Measurements from ENCODE around the gene CALN1. TPM values are rescaled to one million over a fixed set of nuclear protein-coding genes. Genes with fewer than 3 reads are reported as not detected.

The CALN1 gene
- total RNA-seq, 1 experiment from 2014 or later, result not detected

- no peak overlapping the region for H3K4me2 ChIP-seq (ENCODE audit: low read depth, low read length, poor library complexity, severe bottlenecking)
- DNase-seq, result no peak
- H3K79me2 ChIP-seq (ENCODE audit: low read length), result no peaks in the 10 kb centered on the region
- H3K27ac ChIP-seq (ENCODE audit: low read length), result no peak overlapping the region
- no peak overlapping the region for H2AFZ ChIP-seq (ENCODE audit: low read length)
- no peak overlapping the region for H3K4me3 ChIP-seq (ENCODE audit: low read length)
- no peaks in the 10 kb centered on the region for H3K4me1 ChIP-seq (ENCODE audit: low read length)
- H3K9me2 ChIP-seq (replicated peaks; ENCODE audit: insufficient read depth, low read length), result no peaks in the 10 kb centered on the region
- no peak overlapping the region for H3K9ac ChIP-seq (ENCODE audit: low read length)
- H3K36me3 ChIP-seq (ENCODE audit: insufficient read depth, low read length), result no peaks in the 10 kb centered on the region
- H4K20me1 ChIP-seq (ENCODE audit: insufficient read depth, low read depth, low read length), result no peaks in the 10 kb centered on the region
- H3K9me3 ChIP-seq (ENCODE audit: low read length), result no peaks in the 10 kb centered on the region; the same call in 1 of the 2 replicates
- 0 out of 2 replicates have a peak, but pooled peaks cover 3% of the 10 kb centered on the region for H3K27me3 ChIP-seq (ENCODE audit: low read length)
Observed at GRCh38 chr7:72111086-72111485, 301.1 kb downstream of the CALN1 start.

GRCh38 chr7:72109566-72109965, 302.6 kb downstream of the CALN1 start:
- H2AFZ ChIP-seq (ENCODE audit: low read length), result no peak overlapping the region
- no peak overlapping the region for H3K27ac ChIP-seq (ENCODE audit: low read length)
- H3K27me3 ChIP-seq (ENCODE audit: low read length), result 0 out of 2 replicates have a peak, but pooled peaks cover 3% of the 10 kb centered on the region
- no peaks in the 10 kb centered on the region for H3K4me1 ChIP-seq (ENCODE audit: low read length)
- H4K20me1 ChIP-seq (ENCODE audit: insufficient read depth, low read depth, low read length), result no peaks in the 10 kb centered on the region
- no peaks in the 10 kb centered on the region for H3K36me3 ChIP-seq (ENCODE audit: insufficient read depth, low read length)
- no peak for DNase-seq
- H3K79me2 ChIP-seq (ENCODE audit: low read length), result no peaks in the 10 kb centered on the region
- H3K9me2 ChIP-seq (replicated peaks; ENCODE audit: insufficient read depth, low read length), result no peaks in the 10 kb centered on the region
- no peaks in the 10 kb centered on the region; the same call in 1 of the 2 replicates for H3K9me3 ChIP-seq (ENCODE audit: low read length)
- H3K9ac ChIP-seq (ENCODE audit: low read length), result no peak overlapping the region
- no peak overlapping the region for H3K4me2 ChIP-seq (ENCODE audit: low read depth, low read length, poor library complexity, severe bottlenecking)
- no peak overlapping the region for H3K4me3 ChIP-seq (ENCODE audit: low read length)

GRCh38 chr7:72106405-72106804, 305.7 kb downstream of the CALN1 start:
- Histone ChIP-seq H3K79me2 (ENCODE audit: low read length) (no peaks in the 10 kb centered on the region), H3K36me3 (ENCODE audit: insufficient read depth, low read length) (no peaks in the 10 kb centered on the region), H2AFZ (ENCODE audit: low read length) (no peak overlapping the region), H3K27me3 (ENCODE audit: low read length) (0 out of 2 replicates have a peak, but pooled peaks cover 3% of the 10 kb centered on the region), H3K27ac (ENCODE audit: low read length) (no peak overlapping the region), H4K20me1 (ENCODE audit: insufficient read depth, low read depth, low read length) (no peaks in the 10 kb centered on the region), H3K9me3 (ENCODE audit: low read length) (no peaks in the 10 kb centered on the region; the same call in 1 of the 2 replicates), H3K4me2 (ENCODE audit: low read depth, low read length, poor library complexity, severe bottlenecking) (no peak overlapping the region), H3K4me3 (ENCODE audit: low read length) (no peak overlapping the region), H3K4me1 (ENCODE audit: low read length) (no peaks in the 10 kb centered on the region), H3K9me2 (replicated peaks; ENCODE audit: insufficient read depth, low read length) (no peaks in the 10 kb centered on the region), H3K9ac (ENCODE audit: low read length) (no peak overlapping the region)
- no peak for DNase-seq

GRCh38 chr7:72101444-72101843, 310.7 kb downstream of the CALN1 start:
- Histone ChIP-seq H3K9me3 (ENCODE audit: low read length) (no peaks in the 10 kb centered on the region), H3K27me3 (ENCODE audit: low read length) (no peaks in the 10 kb centered on the region), H2AFZ (ENCODE audit: low read length) (no peak overlapping the region), H3K4me1 (ENCODE audit: low read length) (no peaks in the 10 kb centered on the region), H3K4me2 (ENCODE audit: low read depth, low read length, poor library complexity, severe bottlenecking) (no peak overlapping the region), H3K79me2 (ENCODE audit: low read length) (no peaks in the 10 kb centered on the region), H3K9me2 (replicated peaks; ENCODE audit: insufficient read depth, low read length) (no peaks in the 10 kb centered on the region), H3K9ac (ENCODE audit: low read length) (no peak overlapping the region), H4K20me1 (ENCODE audit: insufficient read depth, low read depth, low read length) (no peaks in the 10 kb centered on the region), H3K27ac (ENCODE audit: low read length) (no peak overlapping the region), H3K36me3 (ENCODE audit: insufficient read depth, low read length) (no peaks in the 10 kb centered on the region), H3K4me3 (ENCODE audit: low read length) (no peak overlapping the region)
- DNase-seq, result no peak

GRCh38 chr7:72099784-72100183, 312.4 kb downstream of the CALN1 start:
- Histone ChIP-seq H3K27me3 (ENCODE audit: low read length) (no peaks in the 10 kb centered on the region), H3K4me2 (ENCODE audit: low read depth, low read length, poor library complexity, severe bottlenecking) (no peak overlapping the region), H2AFZ (ENCODE audit: low read length) (no peak overlapping the region), H3K9ac (ENCODE audit: low read length) (no peak overlapping the region), H3K4me1 (ENCODE audit: low read length) (no peaks in the 10 kb centered on the region), H3K9me2 (replicated peaks; ENCODE audit: insufficient read depth, low read length) (no peaks in the 10 kb centered on the region), H4K20me1 (ENCODE audit: insufficient read depth, low read depth, low read length) (no peaks in the 10 kb centered on the region), H3K27ac (ENCODE audit: low read length) (no peak overlapping the region), H3K36me3 (ENCODE audit: insufficient read depth, low read length) (no peaks in the 10 kb centered on the region), H3K4me3 (ENCODE audit: low read length) (no peak overlapping the region), H3K79me2 (ENCODE audit: low read length) (no peaks in the 10 kb centered on the region), H3K9me3 (ENCODE audit: low read length) (no peaks in the 10 kb centered on the region)
- DNase-seq, result no peak

GRCh38 chr7:72098807-72099580, 313.1 kb downstream of the CALN1 start:
- H3K9ac ChIP-seq (ENCODE audit: low read length), result no peak overlapping the region
- H3K4me3 ChIP-seq (ENCODE audit: low read length), result no peak overlapping the region
- no peak overlapping the region for H2AFZ ChIP-seq (ENCODE audit: low read length)
- H3K36me3 ChIP-seq (ENCODE audit: insufficient read depth, low read length), result no peaks in the 10 kb centered on the region
- DNase-seq, result no peak
- H3K9me2 ChIP-seq (replicated peaks; ENCODE audit: insufficient read depth, low read length), result no peaks in the 10 kb centered on the region
- H3K4me1 ChIP-seq (ENCODE audit: low read length), result no peaks in the 10 kb centered on the region
- H3K27ac ChIP-seq (ENCODE audit: low read length), result no peak overlapping the region
- H3K27me3 ChIP-seq (ENCODE audit: low read length), result no peaks in the 10 kb centered on the region
- no peaks in the 10 kb centered on the region for H4K20me1 ChIP-seq (ENCODE audit: insufficient read depth, low read depth, low read length)
- H3K4me2 ChIP-seq (ENCODE audit: low read depth, low read length, poor library complexity, severe bottlenecking), result no peak overlapping the region
- H3K79me2 ChIP-seq (ENCODE audit: low read length), result no peaks in the 10 kb centered on the region
- no peaks in the 10 kb centered on the region for H3K9me3 ChIP-seq (ENCODE audit: low read length)

- no peak overlapping the region for H3K9ac ChIP-seq (ENCODE audit: low read length)
- H3K79me2 ChIP-seq (ENCODE audit: low read length), result no peaks in the 10 kb centered on the region
- no peak overlapping the region for H3K4me2 ChIP-seq (ENCODE audit: low read depth, low read length, poor library complexity, severe bottlenecking)
- no peaks in the 10 kb centered on the region for H4K20me1 ChIP-seq (ENCODE audit: insufficient read depth, low read depth, low read length)
- H3K9me2 ChIP-seq (replicated peaks; ENCODE audit: insufficient read depth, low read length), result no peaks in the 10 kb centered on the region
- no peaks in the 10 kb centered on the region for H3K36me3 ChIP-seq (ENCODE audit: insufficient read depth, low read length)
- no peaks in the 10 kb centered on the region for H3K27me3 ChIP-seq (ENCODE audit: low read length)
- H2AFZ ChIP-seq (ENCODE audit: low read length), result no peak overlapping the region
- DNase-seq, result no peak
- no peak overlapping the region for H3K4me3 ChIP-seq (ENCODE audit: low read length)
- no peak overlapping the region for H3K27ac ChIP-seq (ENCODE audit: low read length)
- H3K9me3 ChIP-seq (ENCODE audit: low read length), result no peaks in the 10 kb centered on the region
- no peaks in the 10 kb centered on the region for H3K4me1 ChIP-seq (ENCODE audit: low read length)
Observed at GRCh38 chr7:72097226-72097625, 314.9 kb downstream of the CALN1 start.

GRCh38 chr7:72092769-72093168, 319.4 kb downstream of the CALN1 start:
- no peak overlapping the region for H3K9ac ChIP-seq (ENCODE audit: low read length)
- H3K36me3 ChIP-seq (ENCODE audit: insufficient read depth, low read length), result no peaks in the 10 kb centered on the region
- no peak for DNase-seq
- H4K20me1 ChIP-seq (ENCODE audit: insufficient read depth, low read depth, low read length), result no peaks in the 10 kb centered on the region
- H3K27me3 ChIP-seq (ENCODE audit: low read length), result no peaks in the 10 kb centered on the region
- H2AFZ ChIP-seq (ENCODE audit: low read length), result no peak overlapping the region
- no peaks in the 10 kb centered on the region for H3K4me1 ChIP-seq (ENCODE audit: low read length)
- H3K79me2 ChIP-seq (ENCODE audit: low read length), result no peaks in the 10 kb centered on the region
- H3K4me2 ChIP-seq (ENCODE audit: low read depth, low read length, poor library complexity, severe bottlenecking), result no peak overlapping the region
- H3K9me3 ChIP-seq (ENCODE audit: low read length), result no peaks in the 10 kb centered on the region
- no peak overlapping the region for H3K4me3 ChIP-seq (ENCODE audit: low read length)
- H3K27ac ChIP-seq (ENCODE audit: low read length), result no peak overlapping the region
- no peaks in the 10 kb centered on the region for H3K9me2 ChIP-seq (replicated peaks; ENCODE audit: insufficient read depth, low read length)
